Neural cell (in vitro differentiated cells): Measurements from ENCODE around the gene RBM19. TPM values are rescaled to one million over a fixed set of nuclear protein-coding genes. Genes with fewer than 3 reads are reported as not detected.

Experiments used
- H2AFZ ChIP-seq: fragments of 200-600, 300-800 bp; sonication (generic), shearing (Covaris generic); 2 replicates; pipeline ENCODE4 v1.6.0; 2014; ENCODE audit warnings: low read depth, mild to moderate bottlenecking, antibody characterized with exemption, low read length, moderate library complexity
- H3F3A ChIP-seq: fragments of 200-600 bp; shearing (Covaris generic); 2 replicates; pipeline ENCODE4 v1.6.1; 2016; ENCODE audit warnings: mild to moderate bottlenecking, moderate library complexity, mixed read lengths, antibody characterized with exemption, low read length; ENCODE audit not compliant: insufficient read depth, poor library complexity, severe bottlenecking
- H3K27ac ChIP-seq: fragments of 200-600, 300-800 bp; sonication (generic), shearing (Covaris generic); 2 replicates; pipeline ENCODE4 v1.5.1; 2014; ENCODE audit warnings: mild to moderate bottlenecking, low read length, moderate library complexity
- H3K27me3 ChIP-seq: fragments of 300-800, 200-600 bp; sonication (generic), shearing (Covaris generic); 2 replicates; pipeline ENCODE4 v1.6.0; 2014; ENCODE audit warnings: mild to moderate bottlenecking, low read depth, low read length, moderate library complexity; ENCODE audit not compliant: insufficient read depth
- H3K36me3 ChIP-seq: fragments of 300-800, 200-600 bp; sonication (generic), shearing (Covaris generic); 2 replicates; pipeline ENCODE4 v1.5.1; 2014; ENCODE audit warnings: mild to moderate bottlenecking, antibody characterized with exemption, low read length, moderate library complexity; ENCODE audit not compliant: insufficient read depth
- H3K4me2 ChIP-seq: fragments of 300-800, 200-600 bp; sonication (generic), shearing (Covaris generic); 2 replicates; pipeline ENCODE4 v1.6.0; 2014; ENCODE audit warnings: mild to moderate bottlenecking, low read length
- H3K4me3 ChIP-seq: fragments of 300-800, 200-600 bp; sonication (generic), shearing (Covaris generic); 2 replicates; pipeline ENCODE4 v1.5.1; 2014; ENCODE audit warnings: mild to moderate bottlenecking, low read length, moderate library complexity
- H3K79me2 ChIP-seq: fragments of 200-600 bp; shearing (Covaris generic); replicated peaks from 2 replicates; pipeline ENCODE4 v1.6.0; 2014; ENCODE audit warnings: mild to moderate bottlenecking, low read length, moderate library complexity; ENCODE audit not compliant: insufficient read depth
- H3K9ac ChIP-seq: fragments of 300-800, 200-600 bp; sonication (generic), shearing (Covaris generic); 2 replicates; pipeline ENCODE4 v1.6.1; 2016; ENCODE audit warnings: mild to moderate bottlenecking, low read length, mixed read lengths
- H3K9me2 ChIP-seq: fragments of 200-600 bp; shearing (Covaris generic); 2 replicates; pipeline ENCODE4 v1.6.1; 2016; ENCODE audit warnings: mild to moderate bottlenecking, low read length, mixed read lengths; ENCODE audit not compliant: insufficient read depth
- H3K9me3 ChIP-seq: fragments of 200-600, 300-800 bp; sonication (generic), shearing (Covaris generic); 2 replicates; pipeline ENCODE4 v1.6.1; 2016; ENCODE audit warnings: mild to moderate bottlenecking, mixed run types, low read length, moderate library complexity, mixed read lengths
- H4K20me1 ChIP-seq: fragments of 200-600 bp; shearing (Covaris generic); 2 replicates; pipeline ENCODE4 v1.6.1; 2016; ENCODE audit warnings: mild to moderate bottlenecking, mixed run types; ENCODE audit not compliant: insufficient read depth
- CTCF ChIP-seq: fragments of 450-650 bp; IDR thresholded peaks from 2 replicates; pipeline ENCODE4 v1.5.1; 2014; ENCODE audit warnings: antibody characterized with exemption, mild to moderate bottlenecking, moderate library complexity; ENCODE audit not compliant: poor library complexity, severe bottlenecking
- EP300 ChIP-seq: fragments of 450-650 bp; conservative IDR thresholded peaks from 2 replicates; pipeline ENCODE4 v1.6.1; 2014; ENCODE audit warnings: antibody characterized with exemption, mild to moderate bottlenecking, moderate library complexity; ENCODE audit not compliant: poor library complexity, severe bottlenecking
- EZH2 ChIP-seq: fragments of 200-600, 300-800 bp; shearing (Covaris generic), sonication (generic); IDR thresholded peaks from 2 replicates; pipeline ENCODE4 v1.6.1; 2014; ENCODE audit warnings: antibody characterized with exemption, low read length, borderline replicate concordance, mild to moderate bottlenecking; ENCODE audit not compliant: insufficient read depth, poor library complexity, severe bottlenecking
- MXI1 ChIP-seq: fragments of 450-650 bp; conservative IDR thresholded peaks from 2 replicates; pipeline ENCODE4 v1.6.1; 2014; ENCODE audit warnings: antibody characterized with exemption, mild to moderate bottlenecking; ENCODE audit not compliant: poor library complexity, severe bottlenecking
- POLR2AphosphoS5 ChIP-seq: IDR thresholded peaks from 2 replicates; pipeline ENCODE4 v1.6.1; 2012
- RAD21 ChIP-seq: fragments of 450-650 bp; conservative IDR thresholded peaks from 2 replicates; pipeline ENCODE4 v1.6.1; 2014; ENCODE audit warnings: antibody characterized with exemption, mild to moderate bottlenecking, moderate library complexity
- REST ChIP-seq: IDR thresholded peaks from 2 replicates; pipeline ENCODE4 v1.6.1; 2012; ENCODE audit warnings: borderline replicate concordance
- SMC3 ChIP-seq: fragments of 450-650 bp; conservative IDR thresholded peaks from 2 replicates; pipeline ENCODE4 v1.6.1; 2014; ENCODE audit warnings: antibody characterized with exemption, mild to moderate bottlenecking, moderate library complexity; ENCODE audit not compliant: poor library complexity
- TAF1 ChIP-seq: IDR thresholded peaks from 2 replicates; pipeline ENCODE4 v1.6.1; 2012; ENCODE audit warnings: low read depth
- polyA plus RNA-seq: library from polyadenylated mRNA; depleted of rRNA; stranded (reverse); fragments of >200 nt; gene quantifications from 2 replicates; pipeline ENCODE4 v1.2.3, GENCODE V29; 2014

The RBM19 gene
- polyA plus RNA-seq, 1 donor from 2014 or later = 14.2 TPM

- H3K4me2 ChIP-seq = no peak overlapping the region
- H3K9me2 ChIP-seq = no peaks in the 10 kb centered on the region
- H3F3A ChIP-seq = no peaks in the 10 kb centered on the region
- no peaks in the 10 kb centered on the region for H3K79me2 ChIP-seq
- TF ChIP-seq RAD21 (no peak), SMC3 (peak; percentile 17)
- peak overlapping the region; percentile 16 for H3K9ac ChIP-seq
- H3K9me3 ChIP-seq = no peaks in the 10 kb centered on the region
- no peak overlapping the region for H3K27ac ChIP-seq
- no peak overlapping the region for H3K4me3 ChIP-seq
- no peaks in the 10 kb centered on the region for H3K36me3 ChIP-seq
- H4K20me1 ChIP-seq = no peaks in the 10 kb centered on the region
- H3K27me3 ChIP-seq = no peaks in the 10 kb centered on the region
- H2AFZ ChIP-seq = no peak overlapping the region
Measured at GRCh38 chr12:113826805-113827538, 139.2 kb downstream of the RBM19 start.

- Histone ChIP-seq H3K27me3 (no peaks in the 10 kb centered on the region), H3F3A (no peaks in the 10 kb centered on the region), H4K20me1 (no peaks in the 10 kb centered on the region), H3K4me2 (no peak overlapping the region), H3K36me3 (no peaks in the 10 kb centered on the region), H3K79me2 (no peaks in the 10 kb centered on the region), H3K9ac (no peak overlapping the region), H3K9me3 (no peaks in the 10 kb centered on the region), H3K27ac (no peak overlapping the region), H3K9me2 (no peaks in the 10 kb centered on the region), H2AFZ (no peak overlapping the region), H3K4me3 (no peak overlapping the region)
- TF ChIP-seq POLR2AphosphoS5 (no peak), TAF1 (no peak), EP300 (no peak), REST (no peak), SMC3 (no peak), RAD21 (peak; percentile 35), EZH2 (no peak), MXI1 (no peak), CTCF (peak; percentile 49)
Measured at GRCh38 chr12:113825705-113826104, 140.4 kb downstream of the RBM19 start.
